ENCODE measurements around the gene CTU2. TPM values are rescaled to one million over a fixed set of nuclear protein-coding genes. Genes with fewer than 3 reads are reported as not detected.
A peak's percentile ranks its signal among the peaks of the same experiment; 100 is the strongest.

CTU2 gene
- total and polyA plus RNA-seq, 9 of the 15 experiments (the other 6 are each of a cell fraction or from before 2014, with no cell fraction given), result 1.3 to 105 (median 23.2) TPM

DNA sequence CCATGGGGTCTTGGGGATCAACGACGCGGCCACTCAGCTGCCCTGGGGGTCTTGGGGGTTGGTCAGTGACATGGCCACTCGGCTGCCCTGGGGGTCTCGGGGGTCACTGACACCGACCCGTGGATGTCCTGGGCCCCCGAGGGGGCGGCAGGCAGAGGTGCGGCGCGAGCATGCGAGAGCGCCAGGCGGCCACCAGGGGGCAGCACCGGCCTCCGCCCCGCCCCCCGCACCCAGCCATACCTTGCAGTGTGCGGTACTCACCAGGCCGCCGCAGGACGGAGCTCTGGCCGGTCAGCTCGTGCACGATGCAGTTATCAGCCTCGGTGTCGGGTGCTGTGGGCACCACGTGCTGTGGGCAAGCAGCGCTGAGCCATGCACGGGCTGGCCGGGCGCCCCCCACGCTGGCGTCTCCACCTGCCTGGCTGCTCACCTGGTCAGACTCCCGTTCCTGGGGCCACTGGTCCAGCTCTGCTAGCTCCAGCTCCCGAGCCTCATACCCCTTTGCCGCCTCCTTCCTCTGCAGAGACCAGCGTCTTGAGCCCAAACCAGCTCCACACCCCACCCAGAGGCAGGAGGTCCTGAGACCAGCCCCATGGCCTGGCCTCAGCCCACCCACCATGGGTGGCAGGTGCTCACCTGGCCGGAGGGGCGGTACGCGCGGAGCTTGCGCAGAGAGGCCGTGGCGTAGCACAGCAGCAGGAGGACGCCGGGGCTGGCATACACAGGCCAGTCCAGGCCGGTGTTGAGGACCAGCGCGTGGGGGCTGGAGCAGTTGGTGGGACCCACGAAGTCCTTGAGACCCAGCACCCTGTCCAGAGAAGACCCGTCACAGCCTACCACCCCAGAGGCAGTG lies 31.2 kb downstream of the CTU2 start (continued):
- TF ChIP-seq, protein P1, sequence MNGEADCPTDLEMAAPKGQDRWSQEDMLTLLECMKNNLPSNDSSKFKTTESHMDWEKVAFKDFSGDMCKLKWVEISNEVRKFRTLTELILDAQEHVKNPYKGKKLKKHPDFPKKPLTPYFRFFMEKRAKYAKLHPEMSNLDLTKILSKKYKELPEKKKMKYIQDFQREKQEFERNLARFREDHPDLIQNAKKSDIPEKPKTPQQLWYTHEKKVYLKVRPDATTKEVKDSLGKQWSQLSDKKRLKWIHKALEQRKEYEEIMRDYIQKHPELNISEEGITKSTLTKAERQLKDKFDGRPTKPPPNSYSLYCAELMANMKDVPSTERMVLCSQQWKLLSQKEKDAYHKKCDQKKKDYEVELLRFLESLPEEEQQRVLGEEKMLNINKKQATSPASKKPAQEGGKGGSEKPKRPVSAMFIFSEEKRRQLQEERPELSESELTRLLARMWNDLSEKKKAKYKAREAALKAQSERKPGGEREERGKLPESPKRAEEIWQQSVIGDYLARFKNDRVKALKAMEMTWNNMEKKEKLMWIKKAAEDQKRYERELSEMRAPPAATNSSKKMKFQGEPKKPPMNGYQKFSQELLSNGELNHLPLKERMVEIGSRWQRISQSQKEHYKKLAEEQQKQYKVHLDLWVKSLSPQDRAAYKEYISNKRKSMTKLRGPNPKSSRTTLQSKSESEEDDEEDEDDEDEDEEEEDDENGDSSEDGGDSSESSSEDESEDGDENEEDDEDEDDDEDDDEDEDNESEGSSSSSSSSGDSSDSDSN (IDR thresholded peaks at IDR 0.05; ENCODE audit: borderline replicate concordance in 1 of 2, low read depth in 2 of 2, low read length in 2 of 2), result no peak
- TF ChIP-seq SMAD3 (CRISPR knock-in tag; conservative IDR thresholded peaks at IDR 0.05) (0 out of 2 replicates have a peak, but pooled peaks have one; percentile 49), ZKSCAN3 (CRISPR knock-in tag; IDR thresholded peaks at IDR 0.05) (no peak), RBM14 (IDR thresholded peaks at IDR 0.05; ENCODE audit: borderline replicate concordance, insufficient read depth, low read depth, low read length) (no peak), FOXM1 (IDR thresholded peaks at IDR 0.05; ENCODE audit: low read depth) (no peak), FOXM1 (CRISPR knock-in tag; IDR thresholded peaks at IDR 0.05; ENCODE audit: low read depth) (0 out of 2 replicates have a peak, but pooled peaks have one; percentile 17), NFRKB (IDR thresholded peaks at IDR 0.05; ENCODE audit: low read depth) (no peak), STAT5B (CRISPR knock-in tag; IDR thresholded peaks at IDR 0.05) (no peak), ZNF197 (CRISPR knock-in tag; IDR thresholded peaks at IDR 0.05; ENCODE audit: low read depth) (no peak), MBD2 (IDR thresholded peaks at IDR 0.05; ENCODE audit: borderline replicate concordance, low read depth) (no peak), CBFA2T3 (IDR thresholded peaks at IDR 0.05) (no peak; the same call in 1 of the 2 replicates), SRSF9 (IDR thresholded peaks at IDR 0.05; ENCODE audit: borderline replicate concordance, low read depth, low read length) (no peak)
- TF ChIP-seq, protein P2, sequence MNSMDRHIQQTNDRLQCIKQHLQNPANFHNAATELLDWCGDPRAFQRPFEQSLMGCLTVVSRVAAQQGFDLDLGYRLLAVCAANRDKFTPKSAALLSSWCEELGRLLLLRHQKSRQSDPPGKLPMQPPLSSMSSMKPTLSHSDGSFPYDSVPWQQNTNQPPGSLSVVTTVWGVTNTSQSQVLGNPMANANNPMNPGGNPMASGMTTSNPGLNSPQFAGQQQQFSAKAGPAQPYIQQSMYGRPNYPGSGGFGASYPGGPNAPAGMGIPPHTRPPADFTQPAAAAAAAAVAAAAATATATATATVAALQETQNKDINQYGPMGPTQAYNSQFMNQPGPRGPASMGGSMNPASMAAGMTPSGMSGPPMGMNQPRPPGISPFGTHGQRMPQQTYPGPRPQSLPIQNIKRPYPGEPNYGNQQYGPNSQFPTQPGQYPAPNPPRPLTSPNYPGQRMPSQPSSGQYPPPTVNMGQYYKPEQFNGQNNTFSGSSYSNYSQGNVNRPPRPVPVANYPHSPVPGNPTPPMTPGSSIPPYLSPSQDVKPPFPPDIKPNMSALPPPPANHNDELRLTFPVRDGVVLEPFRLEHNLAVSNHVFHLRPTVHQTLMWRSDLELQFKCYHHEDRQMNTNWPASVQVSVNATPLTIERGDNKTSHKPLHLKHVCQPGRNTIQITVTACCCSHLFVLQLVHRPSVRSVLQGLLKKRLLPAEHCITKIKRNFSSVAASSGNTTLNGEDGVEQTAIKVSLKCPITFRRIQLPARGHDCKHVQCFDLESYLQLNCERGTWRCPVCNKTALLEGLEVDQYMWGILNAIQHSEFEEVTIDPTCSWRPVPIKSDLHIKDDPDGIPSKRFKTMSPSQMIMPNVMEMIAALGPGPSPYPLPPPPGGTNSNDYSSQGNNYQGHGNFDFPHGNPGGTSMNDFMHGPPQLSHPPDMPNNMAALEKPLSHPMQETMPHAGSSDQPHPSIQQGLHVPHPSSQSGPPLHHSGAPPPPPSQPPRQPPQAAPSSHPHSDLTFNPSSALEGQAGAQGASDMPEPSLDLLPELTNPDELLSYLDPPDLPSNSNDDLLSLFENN (IDR thresholded peaks at IDR 0.05; ENCODE audit: low read depth in 2 of 2, low read length in 2 of 2), result no peak
- TF ChIP-seq, protein P3, sequence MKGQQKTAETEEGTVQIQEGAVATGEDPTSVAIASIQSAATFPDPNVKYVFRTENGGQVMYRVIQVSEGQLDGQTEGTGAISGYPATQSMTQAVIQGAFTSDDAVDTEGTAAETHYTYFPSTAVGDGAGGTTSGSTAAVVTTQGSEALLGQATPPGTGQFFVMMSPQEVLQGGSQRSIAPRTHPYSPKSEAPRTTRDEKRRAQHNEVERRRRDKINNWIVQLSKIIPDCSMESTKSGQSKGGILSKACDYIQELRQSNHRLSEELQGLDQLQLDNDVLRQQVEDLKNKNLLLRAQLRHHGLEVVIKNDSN (CRISPR knock-in tag; IDR thresholded peaks at IDR 0.05), result peak; percentile 81
- TF ChIP-seq, protein P4, sequence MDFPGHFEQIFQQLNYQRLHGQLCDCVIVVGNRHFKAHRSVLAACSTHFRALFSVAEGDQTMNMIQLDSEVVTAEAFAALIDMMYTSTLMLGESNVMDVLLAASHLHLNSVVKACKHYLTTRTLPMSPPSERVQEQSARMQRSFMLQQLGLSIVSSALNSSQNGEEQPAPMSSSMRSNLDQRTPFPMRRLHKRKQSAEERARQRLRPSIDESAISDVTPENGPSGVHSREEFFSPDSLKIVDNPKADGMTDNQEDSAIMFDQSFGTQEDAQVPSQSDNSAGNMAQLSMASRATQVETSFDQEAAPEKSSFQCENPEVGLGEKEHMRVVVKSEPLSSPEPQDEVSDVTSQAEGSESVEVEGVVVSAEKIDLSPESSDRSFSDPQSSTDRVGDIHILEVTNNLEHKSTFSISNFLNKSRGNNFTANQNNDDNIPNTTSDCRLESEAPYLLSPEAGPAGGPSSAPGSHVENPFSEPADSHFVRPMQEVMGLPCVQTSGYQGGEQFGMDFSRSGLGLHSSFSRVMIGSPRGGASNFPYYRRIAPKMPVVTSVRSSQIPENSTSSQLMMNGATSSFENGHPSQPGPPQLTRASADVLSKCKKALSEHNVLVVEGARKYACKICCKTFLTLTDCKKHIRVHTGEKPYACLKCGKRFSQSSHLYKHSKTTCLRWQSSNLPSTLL (IDR thresholded peaks at IDR 0.05), result no peak
- TF ChIP-seq, protein P5, sequence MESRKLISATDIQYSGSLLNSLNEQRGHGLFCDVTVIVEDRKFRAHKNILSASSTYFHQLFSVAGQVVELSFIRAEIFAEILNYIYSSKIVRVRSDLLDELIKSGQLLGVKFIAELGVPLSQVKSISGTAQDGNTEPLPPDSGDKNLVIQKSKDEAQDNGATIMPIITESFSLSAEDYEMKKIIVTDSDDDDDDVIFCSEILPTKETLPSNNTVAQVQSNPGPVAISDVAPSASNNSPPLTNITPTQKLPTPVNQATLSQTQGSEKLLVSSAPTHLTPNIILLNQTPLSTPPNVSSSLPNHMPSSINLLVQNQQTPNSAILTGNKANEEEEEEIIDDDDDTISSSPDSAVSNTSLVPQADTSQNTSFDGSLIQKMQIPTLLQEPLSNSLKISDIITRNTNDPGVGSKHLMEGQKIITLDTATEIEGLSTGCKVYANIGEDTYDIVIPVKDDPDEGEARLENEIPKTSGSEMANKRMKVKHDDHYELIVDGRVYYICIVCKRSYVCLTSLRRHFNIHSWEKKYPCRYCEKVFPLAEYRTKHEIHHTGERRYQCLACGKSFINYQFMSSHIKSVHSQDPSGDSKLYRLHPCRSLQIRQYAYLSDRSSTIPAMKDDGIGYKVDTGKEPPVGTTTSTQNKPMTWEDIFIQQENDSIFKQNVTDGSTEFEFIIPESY (CRISPR knock-in tag; IDR thresholded peaks at IDR 0.05), result peak; percentile 79
